ENCODE results near the gene SLC25A45.

Gene SLC25A45

GRCh38 chr11:65429724-65430405 is 47.4 kb upstream of the SLC25A45 start:
- Histone ChIP-seq H4K20me1 (ENCODE audit: insufficient read depth) (peaks cover 21% of the 10 kb centered on the region), H3K27me3 (ENCODE audit: insufficient read depth, low read depth) (no peaks in the 10 kb centered on the region), H3K9ac (peak overlapping the region; percentile 99; the same call in 1 of the 2 replicates), H3K36me3 (ENCODE audit: insufficient read depth) (no peaks in the 10 kb centered on the region), H2AFZ (ENCODE audit: low read depth) (no peak overlapping the region), H3K4me3 (IDR thresholded peaks at IDR 0.05; ENCODE audit: insufficient read depth, low read depth, low read length) (no peak overlapping the region), H3K4me2 (peak overlapping the region; percentile 51; the same call in 1 of the 2 replicates), H3K79me2 (ENCODE audit: insufficient read depth, low read depth) (peaks cover 94% of the 10 kb centered on the region), H3K4me1 (ENCODE audit: low read depth, poor library complexity, severe bottlenecking) (peaks cover 100% of the 10 kb centered on the region), H3K27ac (peak overlapping the region; percentile 100; the same call in 1 of the 2 replicates)
- no peak for TF ChIP-seq CTCF (conservative IDR thresholded peaks at IDR 0.05; ENCODE audit: low read depth, low read length)

GRCh38 chr11:65429068-65429681 is 46.7 kb upstream of the SLC25A45 start:
- peak overlapping the region; percentile 100; the same call in 1 of the 2 replicates for H3K27ac ChIP-seq
- peak overlapping the region; percentile 99; the same call in 1 of the 2 replicates for H3K9ac ChIP-seq
- H3K36me3 ChIP-seq (ENCODE audit: insufficient read depth) = no peaks in the 10 kb centered on the region
- H3K4me3 ChIP-seq (IDR thresholded peaks at IDR 0.05; ENCODE audit: insufficient read depth, low read depth, low read length) = no peak overlapping the region
- H2AFZ ChIP-seq (ENCODE audit: low read depth) = no peak overlapping the region
- H3K4me2 ChIP-seq = peak overlapping the region; percentile 51
- H3K4me1 ChIP-seq (ENCODE audit: low read depth, poor library complexity, severe bottlenecking) = peaks cover 95% of the 10 kb centered on the region
- H3K79me2 ChIP-seq (ENCODE audit: insufficient read depth, low read depth) = peaks cover 94% of the 10 kb centered on the region
- TF ChIP-seq CTCF (conservative IDR thresholded peaks at IDR 0.05; ENCODE audit: low read depth, low read length) = no peak
- H3K27me3 ChIP-seq (ENCODE audit: insufficient read depth, low read depth) = no peaks in the 10 kb centered on the region
- peaks cover 27% of the 10 kb centered on the region for H4K20me1 ChIP-seq (ENCODE audit: insufficient read depth)

GRCh38 chr11:65428578-65429067 is 46.2 kb upstream of the SLC25A45 start:
- no peaks in the 10 kb centered on the region for H3K27me3 ChIP-seq (ENCODE audit: insufficient read depth, low read depth)
- peak overlapping the region; percentile 36; the same call in 1 of the 2 replicates for H3K4me2 ChIP-seq
- peak overlapping the region; percentile 99; the same call in 1 of the 2 replicates for H3K9ac ChIP-seq
- TF ChIP-seq CTCF (conservative IDR thresholded peaks at IDR 0.05; ENCODE audit: low read depth, low read length) = no peak
- H3K4me3 ChIP-seq (IDR thresholded peaks at IDR 0.05; ENCODE audit: insufficient read depth, low read depth, low read length) = no peak overlapping the region
- H3K36me3 ChIP-seq (ENCODE audit: insufficient read depth) = no peaks in the 10 kb centered on the region
- peaks cover 96% of the 10 kb centered on the region for H3K79me2 ChIP-seq (ENCODE audit: insufficient read depth, low read depth)
- peaks cover 32% of the 10 kb centered on the region for H4K20me1 ChIP-seq (ENCODE audit: insufficient read depth)
- no peak overlapping the region for H2AFZ ChIP-seq (ENCODE audit: low read depth)
- H3K27ac ChIP-seq = peak overlapping the region; percentile 100; the same call in 1 of the 2 replicates
- peaks cover 89% of the 10 kb centered on the region for H3K4me1 ChIP-seq (ENCODE audit: low read depth, poor library complexity, severe bottlenecking)

GRCh38 chr11:65427691-65428577 is 45.5 kb upstream of the SLC25A45 start:
- Histone ChIP-seq H3K79me2 (ENCODE audit: insufficient read depth, low read depth) (peaks cover 97% of the 10 kb centered on the region), H3K27me3 (ENCODE audit: insufficient read depth, low read depth) (no peaks in the 10 kb centered on the region), H3K4me3 (IDR thresholded peaks at IDR 0.05; ENCODE audit: insufficient read depth, low read depth, low read length) (no peak overlapping the region), H3K27ac (peak overlapping the region; percentile 100), H3K4me1 (ENCODE audit: low read depth, poor library complexity, severe bottlenecking) (peaks cover 82% of the 10 kb centered on the region), H4K20me1 (ENCODE audit: insufficient read depth) (peaks cover 33% of the 10 kb centered on the region), H3K4me2 (peak overlapping the region; percentile 36), H3K36me3 (ENCODE audit: insufficient read depth) (no peaks in the 10 kb centered on the region), H3K9ac (peak overlapping the region; percentile 99; the same call in 1 of the 2 replicates), H2AFZ (ENCODE audit: low read depth) (no peak overlapping the region)
- TF ChIP-seq CTCF (conservative IDR thresholded peaks at IDR 0.05; ENCODE audit: low read depth, low read length) = no peak
